H9 (cell line): ENCODE measurements around the gene KCTD12. TPM values are rescaled to one million over a fixed set of nuclear protein-coding genes. Genes with fewer than 3 reads are reported as not detected.

Experiments used
- DNase-seq: peaks from one replicate; pipeline ENCODE4 v3.0.0-alpha.2; 2017
- H2AFZ ChIP-seq: one replicate; pipeline ENCODE4 v1.6.1; 2013; ENCODE audit warnings: mild to moderate bottlenecking, low read length, control low read depth, moderate library complexity
- H2AK5ac ChIP-seq: 2 replicates; pipeline ENCODE4 v1.6.1; 2013; ENCODE audit warnings: low read length, control low read depth, mixed read lengths; ENCODE audit not compliant: insufficient read length
- H2BK120ac ChIP-seq: one replicate; pipeline ENCODE4 v1.6.1; 2013; ENCODE audit warnings: low read depth, mild to moderate bottlenecking, low read length, control low read depth, inconsistent platforms; ENCODE audit not compliant: poor library complexity, severe bottlenecking
- H2BK12ac ChIP-seq: 2 replicates; pipeline ENCODE4 v1.6.1; 2013; ENCODE audit warnings: low read length, control low read depth, mixed read lengths, low read depth; ENCODE audit not compliant: insufficient read length
- H2BK15ac ChIP-seq: 2 replicates; pipeline ENCODE4 v1.6.1; 2013; ENCODE audit warnings: low read depth, low read length, control low read depth
- H2BK20ac ChIP-seq: one replicate; pipeline ENCODE4 v1.6.1; 2013; ENCODE audit warnings: low read depth, mild to moderate bottlenecking, low read length, control low read depth, inconsistent platforms; ENCODE audit not compliant: poor library complexity, severe bottlenecking
- H2BK5ac ChIP-seq: 2 replicates; pipeline ENCODE4 v1.6.1; 2013; ENCODE audit warnings: low read length, control low read depth, mixed read lengths; ENCODE audit not compliant: insufficient read length
- H3K14ac ChIP-seq: 2 replicates; pipeline ENCODE4 v1.6.1; 2013; ENCODE audit warnings: low read length, control low read depth; ENCODE audit not compliant: insufficient read depth
- H3K18ac ChIP-seq: 2 replicates; pipeline ENCODE4 v1.6.1; 2013; ENCODE audit warnings: low read depth, mild to moderate bottlenecking, mixed read lengths, low read length, control low read depth; ENCODE audit not compliant: insufficient read length
- H3K23ac ChIP-seq: 2 replicates; pipeline ENCODE4 v1.6.1; 2013; ENCODE audit warnings: low read length, control low read depth, mixed read lengths, low read depth; ENCODE audit not compliant: insufficient read length
- H3K23me2 ChIP-seq: 2 replicates; pipeline ENCODE4 v1.6.1; 2013; ENCODE audit warnings: low read depth, mild to moderate bottlenecking, mixed read lengths, low read length, control low read depth; ENCODE audit not compliant: insufficient read length, poor library complexity, severe bottlenecking
- H3K27ac ChIP-seq: 2 replicates; pipeline ENCODE4 v1.5.1; 2013; ENCODE audit warnings: low read length, control low read depth, mixed read lengths, low read depth; ENCODE audit not compliant: insufficient read length
- H3K27me3 ChIP-seq: 2 replicates; pipeline ENCODE4 v1.6.1; 2013; ENCODE audit warnings: low read length, control low read depth, inconsistent platforms; ENCODE audit not compliant: insufficient read depth
- H3K4ac ChIP-seq: 2 replicates; pipeline ENCODE4 v1.6.1; 2013; ENCODE audit warnings: low read depth, mild to moderate bottlenecking, control low read depth, inconsistent platforms, low read length, moderate library complexity
- H3K4me1 ChIP-seq: 2 replicates; pipeline ENCODE4 v1.6.1; 2013; ENCODE audit warnings: low read length, control low read depth, inconsistent platforms; ENCODE audit not compliant: insufficient read depth
- H3K4me2 ChIP-seq: 2 replicates; pipeline ENCODE4 v1.6.1; 2013; ENCODE audit warnings: low read length, control low read depth, mixed read lengths; ENCODE audit not compliant: insufficient read length, insufficient read depth
- H3K56ac ChIP-seq: 2 replicates; pipeline ENCODE4 v1.6.1; 2013; ENCODE audit warnings: low read depth, mild to moderate bottlenecking, mixed read lengths, low read length, control low read depth; ENCODE audit not compliant: insufficient read length
- H3K79me1 ChIP-seq: 2 replicates; pipeline ENCODE4 v1.6.1; 2013; ENCODE audit warnings: low read depth, mild to moderate bottlenecking, moderate library complexity, low read length, control low read depth, inconsistent platforms; ENCODE audit not compliant: insufficient read depth, poor library complexity, severe bottlenecking
- H3K79me2 ChIP-seq: 2 replicates; pipeline ENCODE4 v1.6.1; 2013; ENCODE audit warnings: low read length, control low read depth, inconsistent platforms; ENCODE audit not compliant: insufficient read depth
- H3K9ac ChIP-seq: 2 replicates; pipeline ENCODE4 v1.6.1; 2013; ENCODE audit warnings: low read length, control low read depth, mixed read lengths; ENCODE audit not compliant: insufficient read length; ENCODE audit errors: extremely low read depth
- H3K9me3 ChIP-seq: one replicate; pipeline ENCODE4 v1.6.1; 2013; ENCODE audit warnings: low read depth, low read length, inconsistent platforms; ENCODE audit not compliant: control insufficient read depth
- H3T11ph ChIP-seq: one replicate; pipeline ENCODE4 v1.6.1; 2013; ENCODE audit warnings: mild to moderate bottlenecking, low read length, control low read depth, inconsistent platforms
- H4K20me1 ChIP-seq: one replicate; pipeline ENCODE4 v1.6.1; 2013; ENCODE audit not compliant: control insufficient read depth, insufficient read length, insufficient read depth
- H4K5ac ChIP-seq: 2 replicates; pipeline ENCODE4 v1.6.1; 2013; ENCODE audit warnings: low read depth, mild to moderate bottlenecking, mixed read lengths, low read length, control low read depth; ENCODE audit not compliant: insufficient read length
- H4K8ac ChIP-seq: replicated peaks from 2 replicates; pipeline ENCODE4 v1.6.1; 2013; ENCODE audit warnings: low read length, control low read depth, mixed read lengths, low read depth; ENCODE audit not compliant: insufficient read length
- H4K91ac ChIP-seq: 2 replicates; pipeline ENCODE4 v1.6.1; 2013; ENCODE audit warnings: low read depth, mild to moderate bottlenecking, moderate library complexity, mixed read lengths, low read length, control low read depth; ENCODE audit not compliant: insufficient read length
- H3K27ac Mint-ChIP-seq, 3 experiments: 2 replicates in 2 of 3; 3 replicates in 1 of 3; pipeline ENCODE4 v1.8.0; 2020 to 2021; ENCODE audit warnings: mixed read lengths in 3 of 3, mild to moderate bottlenecking in 1 of 3, moderate library complexity in 1 of 3
- H3K27me3 Mint-ChIP-seq: 2 replicates; pipeline ENCODE4 v1.8.0; 2021; ENCODE audit warnings: low read depth, mild to moderate bottlenecking, moderate library complexity, mixed read lengths
- H3K36me3 Mint-ChIP-seq, 3 experiments: 2 replicates in 2 of 3; 3 replicates in 1 of 3; pipeline ENCODE4 v1.8.0; 2020 to 2021; ENCODE audit warnings: low read depth in 3 of 3, mixed read lengths in 3 of 3; ENCODE audit not compliant: insufficient read depth in 1 of 3
- H3K4me1 Mint-ChIP-seq, 2 experiments: 2 replicates each; pipeline ENCODE4 v1.8.0; 2020; ENCODE audit warnings: mixed read lengths in 2 of 2
- H3K4me3 Mint-ChIP-seq, 2 experiments: 2 replicates in 1 of 2; 3 replicates in 1 of 2; pipeline ENCODE4 v1.8.0; 2020 to 2021; ENCODE audit warnings: mild to moderate bottlenecking in 2 of 2, mixed read lengths in 2 of 2, moderate library complexity in 1 of 2
- H3K9me3 Mint-ChIP-seq, 2 experiments: 2 replicates in 1 of 2; 3 replicates in 1 of 2; pipeline ENCODE4 v1.8.0; 2020; ENCODE audit warnings: mild to moderate bottlenecking in 2 of 2, mixed read lengths in 2 of 2, moderate library complexity in 1 of 2
- CTCF ChIP-seq: fragments of 200-600 bp; sonication (generic); conservative IDR thresholded peaks from 3 replicates; pipeline ENCODE4 v1.8.0; 2021; ENCODE audit warnings: antibody characterized with exemption, mild to moderate bottlenecking
- WGBS: extraction: QIAGEN DNeasy Blood & Tissue Kit; methylation state at CpG from one replicate; pipeline ENCODE4 v1.1.7; 2013; ENCODE audit warnings: missing lambda C conversion rate, low lambda C conversion rate, mixed read lengths; ENCODE audit not compliant: insufficient read length; ENCODE audit errors: extremely low coverage; 5-methylcytosine and 5-hydroxymethylcytosine counted together
- total RNA-seq: library from RNA; stranded (reverse); gene quantifications from 2 replicates; pipeline ENCODE4 v1.2.1, GENCODE V29; 2021

Gene KCTD12
- total RNA-seq, 1 experiment from 2014 or later, result 3.4 TPM

GRCh38 chr13:76929320-76929719 is 43.1 kb upstream of the KCTD12 start:
- WGBS, result no CpG with 5 or more reads among the region's 8 CpGs
- Mint-ChIP-seq H3K4me1 (peaks cover 3 to 5% of the 10 kb centered on the region in 2 experiments; a peak in 2 of 4 replicates), H3K36me3 (no peaks in the 10 kb centered on the region; a peak in 1 of 7 replicates), H3K27me3 (peaks cover 2% of the 10 kb centered on the region; the same call in 1 of the 2 replicates), H3K27ac (no peak overlapping the region; a peak in 1 of 7 replicates), H3K9me3 (no peaks in the 10 kb centered on the region; a peak in 1 of 5 replicates), H3K4me3 (no peak overlapping the region)
- H4K20me1 ChIP-seq, result no peaks in the 10 kb centered on the region
- H3K18ac ChIP-seq, result no peak overlapping the region
- no peak overlapping the region for H3K4me2 ChIP-seq
- H3K9me3 ChIP-seq, result no peaks in the 10 kb centered on the region
- no peaks in the 10 kb centered on the region for H3K79me1 ChIP-seq
- H2BK20ac ChIP-seq, result no peak overlapping the region
- H3K14ac ChIP-seq, result no peak overlapping the region
- no peak overlapping the region for H3T11ph ChIP-seq
- no peak overlapping the region for H3K27ac ChIP-seq
- H3K23ac ChIP-seq, result no peak overlapping the region
- no peak overlapping the region for H2AFZ ChIP-seq
- no peak overlapping the region for H3K4ac ChIP-seq
- no peak overlapping the region for H4K8ac ChIP-seq
- H2BK15ac ChIP-seq, result no peak overlapping the region
- no peak overlapping the region for H4K5ac ChIP-seq
- H3K9ac ChIP-seq, result no peak overlapping the region
- no peaks in the 10 kb centered on the region for H3K4me1 ChIP-seq
- no peak overlapping the region for H4K91ac ChIP-seq
- no peak overlapping the region for H2BK120ac ChIP-seq
- H2BK12ac ChIP-seq, result no peak overlapping the region
- H3K23me2 ChIP-seq, result no peaks in the 10 kb centered on the region
- no peak for TF ChIP-seq CTCF
- H2BK5ac ChIP-seq, result no peak overlapping the region
- no peak overlapping the region for H3K56ac ChIP-seq
- no peak for DNase-seq
- no peak overlapping the region for H2AK5ac ChIP-seq
- H3K79me2 ChIP-seq, result no peaks in the 10 kb centered on the region
- no peaks in the 10 kb centered on the region for H3K27me3 ChIP-seq
